Coronary artery (tissue), 2 donors: ENCODE results near the gene SLC16A6.

Experiments
- DNase-seq: peaks from one replicate; pipeline ENCODE4 v3.0.0-alpha.2; 2017; ENCODE audit warnings: low spot score
- H3K27ac ChIP-seq, 2 donors: fragments of 200-600 bp; sonication (generic); one replicate each; pipeline ENCODE4 v1.5.1; 2016 to 2019
- H3K4me3 ChIP-seq: fragments of 200-600 bp; sonication (generic); 2 replicates; pipeline ENCODE4 v1.5.1; 2016; ENCODE audit warnings: mild to moderate bottlenecking, moderate library complexity
- TF ChIP-seq, protein P1 (sequence below): fragments of 200-600 bp; sonication (generic); IDR thresholded peaks from one replicate; pipeline ENCODE4 v1.5.1; 2019; ENCODE audit warnings: antibody characterized with exemption

SLC16A6 gene

DNA sequence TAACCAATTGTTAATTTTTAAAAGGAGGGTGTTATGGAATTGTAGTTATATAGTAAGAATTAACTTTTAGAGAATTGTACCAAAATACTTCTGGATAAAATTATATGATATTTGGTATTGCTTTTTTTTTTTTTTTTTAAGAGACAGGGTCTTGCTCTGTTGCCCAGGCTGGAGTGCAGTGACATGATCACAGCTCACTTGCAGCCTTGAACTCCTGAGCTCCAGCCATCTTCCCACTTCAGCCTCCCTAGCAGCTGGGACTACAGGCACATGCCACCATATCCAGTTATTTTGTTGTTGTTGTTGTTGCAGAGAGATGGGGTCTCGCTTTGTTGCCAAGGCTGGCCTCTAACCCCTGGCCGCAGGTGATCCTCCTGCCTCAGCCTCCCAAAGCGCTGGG is 8.9 kb upstream of the SLC16A6 start:
- Histone ChIP-seq H3K4me3 (no peak overlapping the region), H3K27ac (no peak overlapping the region)
- TF ChIP-seq, protein P1, sequence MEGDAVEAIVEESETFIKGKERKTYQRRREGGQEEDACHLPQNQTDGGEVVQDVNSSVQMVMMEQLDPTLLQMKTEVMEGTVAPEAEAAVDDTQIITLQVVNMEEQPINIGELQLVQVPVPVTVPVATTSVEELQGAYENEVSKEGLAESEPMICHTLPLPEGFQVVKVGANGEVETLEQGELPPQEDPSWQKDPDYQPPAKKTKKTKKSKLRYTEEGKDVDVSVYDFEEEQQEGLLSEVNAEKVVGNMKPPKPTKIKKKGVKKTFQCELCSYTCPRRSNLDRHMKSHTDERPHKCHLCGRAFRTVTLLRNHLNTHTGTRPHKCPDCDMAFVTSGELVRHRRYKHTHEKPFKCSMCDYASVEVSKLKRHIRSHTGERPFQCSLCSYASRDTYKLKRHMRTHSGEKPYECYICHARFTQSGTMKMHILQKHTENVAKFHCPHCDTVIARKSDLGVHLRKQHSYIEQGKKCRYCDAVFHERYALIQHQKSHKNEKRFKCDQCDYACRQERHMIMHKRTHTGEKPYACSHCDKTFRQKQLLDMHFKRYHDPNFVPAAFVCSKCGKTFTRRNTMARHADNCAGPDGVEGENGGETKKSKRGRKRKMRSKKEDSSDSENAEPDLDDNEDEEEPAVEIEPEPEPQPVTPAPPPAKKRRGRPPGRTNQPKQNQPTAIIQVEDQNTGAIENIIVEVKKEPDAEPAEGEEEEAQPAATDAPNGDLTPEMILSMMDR, result no peak
- no peak for DNase-seq

DNA sequence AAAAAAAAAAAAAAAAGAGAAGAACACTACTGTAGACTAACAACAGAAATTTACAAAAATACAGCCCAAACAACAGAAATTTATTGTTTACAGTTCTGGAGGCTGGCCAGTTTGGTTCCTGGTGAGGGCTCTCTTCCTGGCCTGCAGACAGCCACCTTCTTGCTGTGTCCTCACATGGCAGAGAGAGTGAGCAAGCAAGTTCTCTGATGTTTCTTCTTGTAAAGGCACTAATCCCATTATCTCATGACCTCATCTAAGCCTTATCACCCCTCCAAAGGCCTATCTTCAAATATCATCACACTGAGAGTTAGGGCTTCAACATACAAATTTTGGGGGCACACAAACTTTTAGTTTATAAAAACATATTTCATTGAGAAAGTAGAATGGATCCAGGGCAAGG is 7.7 kb upstream of the SLC16A6 start:
- DNase-seq, result no peak
- Histone ChIP-seq H3K27ac (no peak overlapping the region), H3K4me3 (no peak overlapping the region)
- TF ChIP-seq, protein P1, result no peak

DNA sequence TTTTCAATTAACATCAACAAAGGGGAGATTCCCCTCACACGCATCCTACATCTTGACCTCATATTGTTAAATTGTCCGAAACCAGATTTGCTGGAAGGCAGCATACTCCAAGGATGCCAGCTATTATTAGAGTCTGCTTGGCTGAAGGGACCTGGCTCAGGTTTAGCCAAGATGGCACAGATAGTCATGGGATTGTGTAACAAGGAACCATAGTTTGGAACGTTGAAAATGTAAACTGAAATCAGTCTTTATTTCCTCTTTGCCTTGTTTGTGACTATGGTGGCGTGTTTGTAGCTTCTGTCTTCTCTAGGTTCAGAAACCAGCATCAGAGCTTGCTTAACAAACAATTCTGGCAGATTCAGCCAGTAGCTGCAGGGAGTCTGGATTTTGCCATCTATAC is 6.3 kb upstream of the SLC16A6 start:
- no peak for DNase-seq
- Histone ChIP-seq H3K4me3 (no peak overlapping the region), H3K27ac (no peak overlapping the region)
- TF ChIP-seq, protein P1, result no peak

DNA sequence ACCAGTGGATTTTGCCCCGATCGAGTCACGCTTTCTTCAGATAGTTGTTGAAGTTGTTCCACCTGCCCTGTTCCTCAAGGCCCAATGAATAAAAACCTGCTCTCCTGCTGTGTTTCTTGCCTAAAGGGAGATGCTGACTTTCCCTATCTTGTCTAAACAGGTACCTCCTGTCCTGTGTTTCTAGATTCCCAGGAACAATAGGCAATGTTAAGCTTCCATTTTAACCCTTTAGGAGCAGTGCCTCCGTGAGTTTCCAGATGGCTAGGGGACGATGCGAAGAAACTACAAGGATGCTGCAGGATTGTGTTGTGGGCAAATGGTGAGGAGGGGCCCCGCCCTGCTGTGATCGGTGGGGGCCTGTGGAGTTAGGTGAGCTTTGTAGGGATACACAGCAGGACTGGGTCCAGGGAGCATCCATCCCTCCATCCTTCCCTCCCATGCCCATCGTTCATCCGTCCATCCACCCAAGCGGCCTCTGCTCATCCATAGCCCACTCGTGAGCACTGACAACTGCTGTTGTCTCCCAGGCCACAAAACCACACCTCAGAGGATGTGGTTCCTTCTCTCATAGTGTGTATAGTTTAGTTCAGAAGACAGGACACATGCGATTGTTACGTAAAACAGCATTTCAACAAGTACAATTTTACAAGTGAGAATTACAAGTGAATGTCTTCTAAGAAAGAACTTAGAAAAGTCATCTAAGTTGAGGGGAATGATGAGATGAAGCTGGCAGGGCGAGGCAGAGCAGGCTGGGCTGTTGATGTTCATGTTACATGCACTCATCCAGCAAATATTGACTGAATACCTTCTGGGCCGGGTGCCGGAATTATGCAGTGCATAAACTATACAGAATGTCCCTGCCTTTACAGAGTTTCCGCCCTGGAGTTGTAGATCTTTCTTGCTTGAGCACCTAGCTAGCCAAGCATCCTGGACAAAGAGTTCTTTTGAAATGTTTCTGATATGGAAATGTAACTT is 5.6 kb upstream of the SLC16A6 start:
- TF ChIP-seq, protein P1, result no peak
- no peak for DNase-seq
- Histone ChIP-seq H3K4me3 (no peak overlapping the region), H3K27ac (no peak overlapping the region)

DNA sequence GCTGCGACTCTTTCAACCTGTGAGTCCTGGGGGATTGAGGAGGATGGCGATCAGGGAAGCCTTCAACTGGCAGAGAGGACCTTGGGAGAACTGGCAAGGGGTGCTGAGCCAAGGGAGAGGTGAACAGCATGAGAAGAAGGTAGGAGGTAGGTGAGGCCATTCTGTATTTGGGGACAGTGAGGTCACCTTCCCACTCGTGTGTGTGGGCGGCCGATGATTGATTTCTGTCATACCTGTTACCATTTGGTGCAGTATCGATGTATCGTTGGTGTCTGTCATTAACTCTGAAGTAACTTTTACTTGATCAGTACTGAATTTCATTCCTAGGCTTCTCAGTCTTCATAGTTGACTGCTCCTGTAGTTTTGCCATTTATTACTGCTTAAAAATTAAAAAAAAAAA is 4.2 kb upstream of the SLC16A6 start:
- Histone ChIP-seq H3K27ac (no peak overlapping the region), H3K4me3 (no peak overlapping the region)
- DNase-seq, result no peak
- TF ChIP-seq, protein P1, result no peak

DNA sequence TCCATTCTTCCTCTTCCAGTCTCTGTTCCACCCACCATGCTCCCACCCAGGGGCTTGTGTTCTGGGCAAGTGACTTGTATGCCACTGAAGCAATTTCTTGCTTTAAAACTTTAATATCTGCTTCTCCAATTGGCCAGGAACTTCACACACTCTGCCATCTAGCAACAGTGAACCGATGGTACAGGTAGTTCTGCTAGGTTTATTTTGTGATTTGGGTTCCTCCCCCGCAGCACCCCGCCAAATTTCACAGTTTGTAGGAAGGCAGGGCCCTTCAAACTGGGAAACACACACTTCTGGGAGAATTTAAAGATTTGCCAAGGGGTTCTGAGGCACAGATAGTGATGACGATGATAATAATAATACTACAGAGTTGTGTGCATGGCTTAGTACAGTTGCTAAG is 3.7 kb upstream of the SLC16A6 start:
- TF ChIP-seq, protein P1, result no peak
- H3K27ac ChIP-seq, result no peak overlapping the region
- no peak for DNase-seq
- no peak overlapping the region for H3K4me3 ChIP-seq

DNA sequence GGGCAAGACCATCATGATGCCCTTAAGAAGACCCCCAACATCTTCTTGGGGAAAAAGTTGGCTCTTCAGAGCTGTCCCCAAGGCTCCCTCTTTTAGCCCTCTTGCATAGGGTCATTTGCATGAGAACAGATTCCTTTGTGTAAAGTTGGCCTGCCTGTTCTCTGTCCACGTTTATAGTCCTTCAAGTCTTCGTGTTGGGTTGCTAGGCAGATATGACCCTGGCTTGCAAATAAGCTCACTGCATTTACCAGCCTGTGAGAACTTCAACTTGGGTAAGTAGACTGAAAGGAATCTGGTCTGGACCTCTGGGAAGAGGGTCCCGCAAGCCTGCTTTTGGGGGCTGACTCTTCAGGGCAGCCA is 3.2 kb upstream of the SLC16A6 start:
- no peak for DNase-seq
- TF ChIP-seq, protein P1, result no peak
- no peak overlapping the region for H3K27ac ChIP-seq
- no peak overlapping the region for H3K4me3 ChIP-seq
